GM12873 (cell line): ENCODE measurements around the gene KIAA1549.

ENCODE experiments used
- CTCF ChIP-seq: IDR thresholded peaks from 2 replicates; pipeline ENCODE4 v1.5.1; 2012; ENCODE audit warnings: low read depth, mild to moderate bottlenecking, moderate library complexity, low read length, control low read depth; ENCODE audit not compliant: insufficient read depth; ENCODE audit errors: missing control alignments

KIAA1549 gene

GRCh38 chr7:138801256-138801655, 179.9 kb downstream of the KIAA1549 start:
- TF ChIP-seq CTCF = no peak

- no peak for TF ChIP-seq CTCF
These were observed 181.7 kb downstream of the KIAA1549 start for GRCh38 chr7:138799336-138800000.

GRCh38 chr7:138798836-138799235, 182.4 kb downstream of the KIAA1549 start:
- no peak for TF ChIP-seq CTCF

GRCh38 chr7:138797715-138798320, 183.4 kb downstream of the KIAA1549 start, which contains the start of the genes ATP6V0A4 and TMEM213:
Gene ATP6V0A4, minus strand, starts transcription at chr7:138798196. Its CDS starts 26,949 bp downstream, at chr7:138771247.
Gene TMEM213, plus strand, starts transcription at chr7:138797994. Its CDS starts 111 bp downstream, at chr7:138798105.
- TF ChIP-seq CTCF = no peak

GRCh38 chr7:138796038-138796615, 185.1 kb downstream of the KIAA1549 start:
- TF ChIP-seq CTCF = no peak

- no peak for TF ChIP-seq CTCF
These were observed 195.4 kb downstream of the KIAA1549 start for GRCh38 chr7:138785587-138786437.
